GM19397 (cell line): Measurements from ENCODE around the gene CREG1.

Experiments
- ATAC-seq: cut with Tn5 transposase; IDR thresholded peaks from one replicate; pipeline ENCODE4 v1.9.1; 2021; ENCODE audit warnings: mild to moderate bottlenecking, moderate library complexity; ENCODE audit not compliant: unreplicated experiment

CREG1 gene

DNA sequence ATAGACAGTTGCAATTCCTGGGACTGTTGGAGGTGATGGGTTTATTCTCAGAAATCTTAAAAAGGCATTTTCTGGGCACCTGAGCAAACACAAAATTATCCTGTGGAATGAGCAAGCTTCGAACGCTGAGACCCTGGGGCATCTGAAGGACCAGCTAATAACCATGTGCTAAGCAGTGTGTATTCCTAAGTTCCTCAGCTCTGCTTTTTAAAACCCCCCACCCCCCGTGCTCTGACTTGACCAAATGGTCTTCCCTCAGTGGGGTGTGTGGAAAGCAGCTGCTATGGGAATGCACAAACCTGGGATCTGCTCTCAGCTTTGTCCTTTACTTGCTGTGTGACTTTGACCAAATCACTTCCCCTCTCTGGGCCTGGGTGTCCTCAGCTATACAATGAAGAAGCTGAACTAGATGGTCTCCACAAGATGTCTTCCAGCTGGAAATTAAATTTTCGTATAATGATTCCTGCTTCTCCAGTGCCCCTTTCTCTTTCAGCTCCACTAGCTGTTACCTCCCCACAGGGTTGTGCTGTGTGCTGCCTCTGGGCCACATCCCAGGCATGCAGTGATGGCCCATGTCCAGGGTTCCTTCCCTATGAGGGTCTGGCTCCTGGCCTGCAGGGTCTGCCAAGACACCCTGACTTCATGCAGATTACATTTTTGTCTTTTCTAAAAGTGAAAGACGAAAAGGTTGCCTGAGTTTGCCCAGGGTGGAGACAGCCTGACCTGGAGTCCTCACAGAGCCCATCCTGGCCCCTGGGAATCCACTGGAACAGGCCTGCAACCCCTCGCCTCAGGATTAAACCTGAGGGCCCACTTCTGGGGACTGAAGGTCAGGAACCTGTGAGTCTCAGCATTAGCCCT lies 20.4 kb downstream of the CREG1 start:
- ATAC-seq, result no peak

DNA sequence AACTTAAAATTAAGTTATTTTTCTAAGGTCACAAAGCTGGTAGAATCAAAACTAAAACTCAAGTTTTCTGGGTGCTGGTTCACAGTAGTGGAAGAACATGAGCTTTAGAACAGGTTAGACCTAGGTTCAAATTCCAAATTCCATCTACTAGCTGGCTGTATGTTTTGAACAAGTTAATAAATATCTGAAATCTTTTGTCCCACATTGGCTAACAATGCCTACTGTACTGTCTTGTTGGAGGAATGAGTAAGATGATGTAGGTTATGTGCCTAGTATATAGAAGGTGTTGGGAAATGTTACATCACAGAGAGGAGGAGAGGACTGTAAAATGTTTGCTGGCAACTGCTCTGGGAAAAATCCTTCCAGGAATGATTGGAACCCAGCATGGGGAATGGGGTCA lies 21.2 kb downstream of the CREG1 start:
- no peak for ATAC-seq

DNA sequence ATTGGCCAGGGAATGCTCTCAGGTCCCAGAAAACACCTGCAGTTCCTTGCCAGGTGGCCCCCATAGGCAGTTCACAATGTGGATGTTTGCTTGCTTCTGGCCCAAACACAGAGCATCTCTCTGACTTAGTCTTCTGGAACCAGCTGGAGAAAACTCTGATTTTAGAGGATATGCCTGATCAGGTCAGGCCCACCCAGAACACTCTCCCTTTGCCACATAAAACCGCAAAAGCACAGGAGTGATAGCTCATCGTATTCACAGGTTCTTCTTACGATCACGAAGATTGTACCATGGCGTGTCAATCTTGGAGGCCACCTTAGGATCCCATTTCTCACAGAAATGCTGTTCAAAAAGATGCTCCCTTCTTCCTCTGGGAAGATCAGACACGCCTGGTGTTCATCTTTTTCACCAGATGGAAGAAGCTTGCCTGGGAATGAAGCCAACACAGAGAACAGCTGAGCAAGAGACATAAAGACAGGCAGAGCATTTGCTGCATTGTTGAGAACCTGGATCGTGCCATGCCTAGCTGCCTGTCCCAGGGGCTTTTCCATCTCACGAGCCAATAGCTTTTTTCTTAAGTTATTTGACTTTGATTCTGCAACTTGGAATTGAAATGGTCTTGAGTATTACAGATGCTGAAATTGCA lies 23.6 kb downstream of the CREG1 start:
- ATAC-seq, result no peak

DNA sequence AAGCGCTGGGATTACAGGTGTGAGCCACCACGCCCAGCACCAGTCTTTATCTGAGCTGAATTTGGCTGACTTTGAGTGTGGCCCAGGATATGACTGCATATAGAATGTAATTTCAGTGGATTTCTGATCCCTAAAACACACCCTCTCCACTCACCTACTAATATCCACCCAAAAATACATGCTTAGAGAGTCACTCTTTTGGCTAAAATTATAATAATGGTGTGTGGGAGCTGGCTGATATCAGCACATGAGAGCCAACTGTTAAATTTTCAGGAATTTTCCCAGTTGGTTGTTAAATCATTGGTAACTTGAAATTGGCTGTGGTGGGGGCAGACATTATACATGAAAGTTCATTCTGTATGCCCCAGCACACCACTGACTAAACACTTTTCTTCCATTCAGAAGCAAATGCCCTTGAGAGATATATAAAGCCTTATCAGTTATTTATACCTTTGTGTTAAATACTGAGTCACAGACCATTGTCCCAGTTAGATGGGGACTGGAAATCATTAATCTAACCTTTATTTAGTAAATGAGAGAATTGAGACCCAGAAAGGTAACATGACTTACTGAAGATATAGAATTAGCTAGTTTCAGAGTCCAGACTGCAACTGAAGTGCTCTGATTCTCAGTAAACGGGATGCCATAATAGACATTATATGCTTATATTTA lies 25.4 kb downstream of the CREG1 start:
- no peak for ATAC-seq

DNA sequence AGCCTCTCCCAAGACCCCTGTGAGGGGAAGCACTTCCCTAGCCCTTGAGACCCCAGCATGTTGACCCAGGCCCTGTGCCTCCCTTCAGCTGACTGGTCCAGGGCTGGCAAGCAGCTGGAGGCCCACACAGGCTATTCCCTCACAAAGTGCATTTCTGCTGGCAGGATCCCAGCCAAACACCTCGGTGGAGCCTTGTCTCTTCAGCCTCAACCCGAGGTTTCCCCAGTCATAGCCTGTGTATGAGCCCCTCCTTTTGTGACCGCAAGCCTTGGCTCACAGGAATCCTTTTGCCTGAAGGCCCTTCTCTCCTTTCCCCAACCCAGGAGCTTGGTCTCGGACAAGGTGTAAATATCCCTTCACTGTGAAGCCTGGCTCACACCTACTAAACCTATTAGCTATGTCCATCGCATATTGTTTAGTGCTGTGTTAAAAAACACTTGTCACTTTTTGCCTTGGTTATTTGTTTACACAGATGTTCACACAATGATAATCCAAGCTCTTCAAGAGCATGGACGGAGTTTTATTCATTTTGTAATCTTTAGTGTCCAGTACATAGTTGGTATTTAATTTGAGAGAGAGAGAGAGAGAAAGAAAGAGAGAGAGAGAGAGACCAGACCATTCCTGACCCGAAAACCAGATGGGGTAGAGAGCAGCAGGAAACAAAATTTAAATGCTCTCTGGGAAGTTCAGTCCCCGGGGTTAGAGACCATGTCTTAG lies 26.7 kb downstream of the CREG1 start:
- ATAC-seq, result no peak

DNA sequence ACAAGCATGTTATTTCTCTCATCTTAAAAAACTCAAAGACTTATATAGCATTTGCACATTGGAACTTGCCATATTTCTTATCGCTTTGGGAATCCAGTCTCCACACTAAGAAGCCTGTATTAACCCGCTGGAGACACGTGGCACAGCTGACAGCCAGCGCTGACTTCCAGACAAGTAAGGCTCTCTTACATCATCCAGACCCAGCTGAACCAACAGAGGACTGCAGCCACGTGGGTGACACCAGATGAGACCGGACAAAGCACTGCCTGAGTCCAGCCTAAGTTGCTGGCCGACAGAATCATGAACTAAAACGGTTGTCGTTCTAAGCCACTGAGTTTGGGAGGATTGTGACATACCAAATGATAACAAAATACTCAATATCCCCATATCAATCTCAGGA lies 28.9 kb downstream of the CREG1 start:
- ATAC-seq, result no peak

DNA sequence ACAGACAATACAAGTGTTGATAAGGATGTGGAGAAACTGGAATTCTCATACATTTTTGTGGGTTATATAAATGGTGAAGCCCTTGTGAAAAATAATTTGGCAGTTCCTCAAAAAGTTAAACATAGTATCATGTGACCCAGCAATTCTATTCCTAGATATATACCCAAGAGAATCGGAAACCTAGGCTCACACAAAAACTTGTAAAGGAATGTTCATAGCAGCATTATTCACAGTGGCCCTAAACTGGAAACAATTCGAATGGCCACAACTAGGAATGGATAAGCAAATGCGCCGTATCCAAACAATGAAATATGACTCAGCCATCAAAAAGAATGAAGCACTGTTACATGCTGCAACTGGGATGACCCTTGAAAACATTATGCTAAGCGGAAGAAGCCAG lies 31.3 kb downstream of the CREG1 start:
- ATAC-seq, result no peak

DNA sequence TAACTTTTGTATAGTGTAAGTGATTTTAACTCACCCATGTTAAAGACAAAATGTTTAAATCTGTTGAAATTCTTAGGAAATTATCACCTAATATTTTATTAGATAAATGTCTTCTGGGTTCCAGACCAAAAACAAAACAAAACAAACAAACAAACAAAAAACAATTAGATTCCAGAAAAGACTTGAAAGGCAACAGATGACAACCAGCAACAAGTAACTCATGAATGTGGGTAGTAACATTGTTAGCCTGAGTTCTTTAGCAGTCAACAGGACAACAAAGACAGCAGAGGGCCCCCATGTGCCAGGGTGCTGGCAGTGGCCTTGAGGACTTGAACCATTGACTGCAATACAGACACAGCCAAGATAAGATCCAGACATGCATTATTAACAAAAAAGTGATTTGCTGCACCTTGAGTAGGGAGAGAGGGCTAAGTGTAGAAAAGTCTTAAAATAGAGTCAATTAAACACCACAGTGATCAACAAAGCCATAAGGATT lies 32.8 kb downstream of the CREG1 start:
- no peak for ATAC-seq

DNA sequence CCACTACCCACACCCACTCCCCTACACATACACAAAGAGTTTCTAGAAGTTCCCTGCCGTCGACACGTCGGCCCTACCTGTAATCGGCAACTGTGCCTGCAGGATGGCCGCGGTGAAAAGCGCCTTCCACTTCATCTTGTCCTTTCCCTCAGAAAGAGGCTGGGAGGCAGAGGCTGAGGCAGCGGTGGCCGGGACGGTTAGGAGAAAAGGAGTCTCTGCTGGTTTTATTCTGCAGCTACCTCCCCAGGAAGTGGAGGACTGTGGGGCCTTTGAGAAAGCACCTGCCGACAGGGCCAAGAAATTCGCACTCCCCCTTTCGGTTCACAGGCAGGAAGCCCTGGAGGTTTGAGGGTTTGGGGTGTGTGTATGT lies 35.2 kb downstream of the CREG1 start, which contains the start of gene CD247:
TSS of gene CD247 (minus strand) at position 199 of the 370 bp plus-strand sequence. CDS start at position 135, 64 bp downstream.
- ATAC-seq, result no peak

DNA sequence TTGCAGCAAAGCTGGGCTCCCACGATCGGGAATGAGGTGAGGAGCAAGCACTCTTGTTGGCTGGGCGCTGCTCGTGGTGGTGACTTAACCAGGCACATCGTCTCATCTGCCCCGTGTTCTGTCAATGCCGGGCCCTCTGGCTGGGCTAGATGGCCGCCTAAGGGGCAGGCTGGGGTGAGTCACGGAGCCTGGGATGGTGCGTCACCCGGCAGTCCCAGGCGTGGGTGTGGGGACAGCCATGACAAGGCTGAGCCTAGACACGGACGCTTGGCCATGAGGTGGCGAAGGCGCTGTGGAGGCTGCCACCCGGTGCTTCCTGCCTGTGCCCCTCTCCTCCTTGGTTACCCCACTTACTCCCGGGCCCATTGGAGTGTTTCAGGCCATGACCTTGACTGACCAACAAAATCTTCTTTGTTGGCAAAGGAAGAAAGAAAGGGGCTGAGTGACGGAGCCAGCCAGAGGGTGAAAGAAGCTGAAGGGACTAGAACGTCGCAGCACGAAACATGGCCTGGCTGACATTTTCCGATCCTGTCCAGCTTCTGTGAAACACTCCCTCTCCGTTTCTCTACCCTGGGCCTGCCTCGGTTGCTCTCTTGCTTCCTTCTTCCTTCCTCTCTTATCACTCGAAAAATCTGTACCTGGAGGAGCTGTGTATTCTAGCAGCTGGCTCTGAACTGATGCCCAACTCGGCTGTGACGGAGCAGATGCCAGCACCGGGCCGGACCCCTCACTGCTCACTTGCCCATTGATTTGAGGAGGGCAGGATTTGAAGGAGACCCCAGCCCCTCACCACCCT lies 35.8 kb downstream of the CREG1 start:
- ATAC-seq, result no peak

DNA sequence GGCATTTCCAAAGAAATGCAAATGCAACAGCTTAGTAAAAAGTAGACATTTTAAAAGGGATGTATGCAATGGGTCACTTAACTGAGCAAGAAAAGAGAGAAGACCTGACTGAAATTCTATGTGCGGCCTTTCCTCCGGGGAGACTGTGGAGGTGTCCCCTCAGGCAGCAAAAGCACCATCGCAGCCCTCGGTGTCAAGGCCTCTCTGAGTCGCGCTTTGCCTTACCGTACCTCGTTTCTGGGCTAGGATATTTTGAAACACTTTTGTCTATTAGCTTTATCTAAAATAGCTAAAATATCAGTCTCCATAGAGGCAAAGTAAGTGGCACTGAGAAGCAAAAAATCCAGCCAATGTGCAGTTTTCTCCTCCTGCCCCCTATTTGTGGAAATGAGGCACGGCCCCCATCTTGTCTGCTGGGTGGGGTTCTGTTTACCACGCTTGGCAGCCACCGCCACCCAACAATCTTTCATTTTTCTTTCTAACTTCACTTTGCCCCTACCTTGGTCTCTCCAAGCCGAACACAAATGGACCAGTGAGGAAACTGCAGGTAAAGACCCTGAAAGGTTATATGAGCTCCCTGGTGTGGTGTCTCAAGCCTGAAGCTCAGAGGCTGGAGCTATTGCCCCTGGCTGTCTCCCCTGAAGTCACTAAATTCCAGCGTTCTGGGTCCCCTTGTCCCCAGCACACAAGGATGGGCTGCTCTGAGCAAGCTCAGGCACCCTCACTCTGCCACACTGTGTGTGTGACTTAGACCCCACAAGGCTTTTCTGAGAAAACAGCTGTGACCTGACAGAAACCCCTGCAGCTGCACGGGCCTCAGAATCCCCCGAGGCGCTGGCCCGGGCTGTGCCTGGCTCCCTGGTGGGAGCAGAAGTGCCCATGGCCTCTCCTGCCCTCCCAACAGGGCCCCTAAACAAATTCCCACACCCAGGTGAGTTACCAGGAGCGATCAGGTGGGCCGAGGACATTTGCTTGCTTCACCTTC lies 36.9 kb downstream of the CREG1 start:
- no peak for ATAC-seq

DNA sequence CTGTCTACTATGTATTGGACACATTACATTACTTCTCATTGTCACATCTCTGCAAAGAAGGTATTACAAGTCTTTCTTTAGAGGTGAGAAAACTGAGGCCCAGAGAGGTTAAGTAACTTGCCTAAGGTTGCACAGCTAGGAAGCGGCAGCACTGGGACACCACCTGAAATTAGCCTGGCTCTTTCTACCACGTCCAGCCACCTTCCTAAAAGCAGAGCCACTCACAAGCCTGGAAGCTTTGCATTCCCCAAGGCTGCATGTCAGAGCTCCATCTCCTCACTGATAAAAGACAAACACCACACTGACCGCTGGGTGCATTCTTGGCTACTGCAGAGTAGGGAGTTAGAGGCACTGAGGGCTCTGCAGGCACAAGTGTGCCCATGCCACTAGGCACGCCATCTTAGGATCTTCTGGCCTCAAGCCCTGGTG lies 37.7 kb downstream of the CREG1 start:
- no peak for ATAC-seq

DNA sequence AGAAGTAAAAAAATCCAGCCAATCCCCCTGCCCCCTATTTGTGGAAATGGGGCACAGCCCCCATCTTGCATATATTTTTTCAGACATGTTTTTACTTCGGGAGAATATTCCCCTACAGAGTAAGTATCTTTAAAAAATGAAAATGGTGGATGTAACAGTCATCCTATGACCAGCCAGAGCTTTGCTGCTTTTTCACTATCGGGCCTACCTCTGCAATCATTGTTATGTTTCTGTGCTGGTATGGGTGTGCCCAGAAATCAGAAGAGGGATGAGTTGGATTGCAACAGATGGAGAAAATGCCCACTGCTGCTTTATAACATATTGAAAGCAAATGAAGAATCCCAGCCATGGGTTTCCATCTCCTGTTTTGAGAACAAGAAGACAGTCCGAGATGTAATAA lies 38.1 kb downstream of the CREG1 start:
- ATAC-seq, result no peak

DNA sequence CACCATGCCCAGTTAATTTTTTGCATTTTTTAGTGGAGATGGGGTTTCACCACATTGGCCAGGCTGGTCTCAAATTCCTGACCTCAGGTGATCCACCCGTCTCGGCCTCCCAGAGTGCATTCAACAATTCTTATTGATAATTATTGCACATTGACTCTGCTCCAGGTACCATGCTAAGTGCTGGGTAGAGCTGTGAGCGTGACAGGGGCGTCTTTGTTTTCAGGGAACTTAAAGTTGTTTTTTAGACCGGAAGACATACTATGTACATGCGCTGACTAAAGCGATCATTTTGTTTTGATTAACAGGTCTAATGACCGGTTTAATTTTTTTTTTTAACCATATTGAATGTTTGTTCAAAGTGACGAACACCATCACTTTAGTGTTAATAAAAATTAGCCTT lies 39.3 kb downstream of the CREG1 start:
- no peak for ATAC-seq

DNA sequence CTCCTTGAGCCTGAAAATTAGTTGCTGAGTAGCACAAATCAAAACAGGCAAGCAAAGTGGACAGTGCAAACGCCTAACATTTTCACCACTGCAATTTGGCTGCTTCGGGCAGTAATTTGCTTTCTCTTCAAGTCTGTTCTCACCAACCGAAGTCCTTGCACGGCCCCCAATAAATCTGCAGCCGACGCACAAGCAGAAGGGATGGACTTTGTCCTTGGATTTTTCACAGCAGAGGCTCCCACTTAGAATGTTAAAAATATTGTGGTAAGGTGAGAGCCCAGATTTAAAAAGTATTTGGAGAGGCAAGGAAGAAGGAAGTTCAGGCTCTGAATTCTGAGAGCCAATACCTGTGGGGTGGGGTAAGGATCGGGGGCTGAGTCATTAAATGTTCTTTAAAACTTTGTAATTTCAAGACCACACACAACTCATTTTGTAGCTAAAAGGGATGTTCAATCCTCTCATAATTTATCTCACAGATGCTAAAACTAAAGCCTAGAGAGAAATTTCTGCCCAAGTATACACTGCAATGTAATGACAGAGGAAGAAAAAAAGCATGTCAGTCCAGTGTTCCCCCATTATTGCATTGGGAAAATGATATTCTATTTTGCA lies 41.4 kb downstream of the CREG1 start:
- no peak for ATAC-seq

DNA sequence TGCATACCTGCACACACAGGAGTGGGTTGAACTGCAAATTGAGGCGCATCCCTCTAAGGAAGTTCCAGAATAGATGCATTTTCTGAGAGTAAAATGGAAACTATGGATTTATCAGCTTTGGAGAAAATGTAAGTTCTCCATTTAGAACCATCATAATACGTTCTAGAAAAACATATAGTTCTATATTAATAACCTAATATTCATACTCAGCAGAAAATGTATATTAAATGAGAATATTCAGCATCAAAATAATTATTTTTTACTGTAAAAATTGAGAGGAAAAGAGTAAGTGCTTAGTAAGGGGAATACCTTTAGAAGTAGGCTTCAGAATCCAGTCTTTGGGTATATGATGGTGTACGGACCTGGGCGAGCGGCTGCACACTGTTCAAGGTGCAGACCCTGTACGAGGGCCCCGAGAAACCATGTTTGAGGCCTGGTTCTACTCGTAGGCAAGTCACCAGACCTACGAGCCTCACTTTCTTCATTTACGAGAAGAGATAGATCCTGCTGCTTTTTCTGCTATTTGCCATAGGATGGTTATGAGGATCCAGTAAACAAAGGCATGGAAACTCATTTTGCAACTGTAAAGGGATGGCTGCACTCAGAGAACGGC lies 42.1 kb downstream of the CREG1 start:
- ATAC-seq, result no peak

DNA sequence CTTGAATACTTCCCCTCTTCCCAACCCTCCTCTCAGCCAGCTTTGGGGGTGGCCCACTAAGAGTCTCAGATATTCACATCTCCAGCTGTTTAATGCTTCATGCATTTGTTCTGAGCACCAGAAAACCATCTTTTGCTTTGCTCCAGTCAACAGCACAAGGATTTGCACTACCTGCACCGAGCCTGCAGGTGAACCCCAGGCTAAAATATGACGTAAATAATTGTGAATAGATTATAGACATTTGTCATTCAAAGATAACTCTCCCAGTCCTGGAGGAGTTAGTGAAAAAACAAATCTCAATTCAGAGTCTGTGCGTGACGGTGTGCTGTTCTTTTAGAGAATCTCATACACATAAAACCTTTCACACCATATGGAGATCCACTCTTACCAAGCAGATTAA lies 42.7 kb downstream of the CREG1 start:
- no peak for ATAC-seq

DNA sequence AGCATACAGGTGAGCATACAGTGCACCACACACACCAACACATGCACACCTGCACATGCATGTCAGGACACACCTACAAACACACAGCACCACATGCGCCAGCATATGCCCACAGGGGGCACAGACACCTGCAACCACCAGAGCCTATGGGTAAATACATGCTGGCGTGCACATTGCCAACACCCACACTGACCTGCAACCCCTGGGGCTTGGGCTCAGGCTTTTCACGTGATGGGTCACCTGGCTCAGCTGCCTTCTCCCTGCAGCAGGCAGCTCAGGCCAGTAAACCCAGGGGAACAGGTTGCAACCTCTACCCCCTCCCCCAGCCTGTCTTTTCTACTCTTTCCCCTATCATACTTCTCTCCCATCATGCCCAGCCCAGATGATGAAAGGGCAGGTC lies 43.3 kb downstream of the CREG1 start:
- ATAC-seq, result no peak
